DND-41 (cell line): ENCODE measurements around the gene HS2ST1.

Experiments used
- ATAC-seq: fragments of 200-7000 bp; cut with Tn5 transposase; 3 replicates; pipeline ENCODE4 v1.9.1; 2021; ENCODE audit warnings: low read depth; ENCODE audit not compliant: insufficient read depth
- DNase-seq: peaks from one replicate; pipeline ENCODE4 v3.0.0-alpha.2; 2020
- H2AFZ ChIP-seq: 2 replicates; pipeline ENCODE4 v1.6.0; 2012; ENCODE audit warnings: low read depth, low read length
- H3K27ac ChIP-seq: 2 replicates; pipeline ENCODE4 v1.5.1; 2012; ENCODE audit warnings: low read length, inconsistent platforms
- H3K27me3 ChIP-seq: fragments of 200-600 bp; sonication (generic); 2 replicates; pipeline ENCODE4 v1.6.0; 2012; ENCODE audit warnings: low read length, mild to moderate bottlenecking, inconsistent platforms; ENCODE audit not compliant: insufficient read depth, poor library complexity
- H3K36me3 ChIP-seq: 2 replicates; pipeline ENCODE4 v1.5.1; 2012; ENCODE audit warnings: low read length, inconsistent platforms; ENCODE audit not compliant: insufficient read depth
- H3K4me1 ChIP-seq: 2 replicates; pipeline ENCODE4 v1.5.1; 2012; ENCODE audit warnings: mild to moderate bottlenecking, low read length; ENCODE audit not compliant: insufficient read depth
- H3K4me2 ChIP-seq: 2 replicates; pipeline ENCODE4 v1.6.0; 2012; ENCODE audit warnings: mild to moderate bottlenecking, moderate library complexity, low read length, inconsistent platforms; ENCODE audit not compliant: insufficient read depth
- H3K4me3 ChIP-seq, 2 experiments: fragments of 200-600 bp in 1 of 2; shearing (Covaris generic) in 1 of 2; 2 replicates each; pipeline ENCODE4 v1.5.1; 2012 to 2016; ENCODE audit warnings: inconsistent platforms in 2 of 2, low read length in 2 of 2, mild to moderate bottlenecking in 2 of 2, low read depth in 1 of 2, moderate library complexity in 1 of 2
- H3K79me2 ChIP-seq: 2 replicates; pipeline ENCODE4 v1.6.0; 2012; ENCODE audit warnings: low read length, inconsistent platforms; ENCODE audit not compliant: insufficient read depth
- H3K9ac ChIP-seq: 2 replicates; pipeline ENCODE4 v1.6.0; 2012; ENCODE audit warnings: low read depth, mild to moderate bottlenecking, inconsistent platforms, low read length, moderate library complexity
- H3K9me3 ChIP-seq: 2 replicates; pipeline ENCODE4 v1.5.1; 2012; ENCODE audit warnings: low read length, moderate library complexity, mild to moderate bottlenecking, inconsistent platforms; ENCODE audit not compliant: insufficient read depth, severe bottlenecking
- H4K20me1 ChIP-seq: 2 replicates; pipeline ENCODE4 v1.6.0; 2012; ENCODE audit warnings: low read length; ENCODE audit not compliant: insufficient read depth
- EZH2 ChIP-seq: IDR thresholded peaks from 3 replicates; pipeline ENCODE4 v1.6.1; 2012; ENCODE audit warnings: borderline replicate concordance, low read depth, mild to moderate bottlenecking, moderate library complexity, low read length, inconsistent platforms; ENCODE audit not compliant: severe bottlenecking
- TF ChIP-seq, protein P1 (sequence below): IDR thresholded peaks from 2 replicates; pipeline ENCODE4 v1.5.1; 2012; ENCODE audit warnings: borderline replicate concordance, low read length, moderate library complexity, mild to moderate bottlenecking; ENCODE audit not compliant: poor library complexity, severe bottlenecking; ENCODE audit errors: extremely low read depth

The HS2ST1 gene

DNA sequence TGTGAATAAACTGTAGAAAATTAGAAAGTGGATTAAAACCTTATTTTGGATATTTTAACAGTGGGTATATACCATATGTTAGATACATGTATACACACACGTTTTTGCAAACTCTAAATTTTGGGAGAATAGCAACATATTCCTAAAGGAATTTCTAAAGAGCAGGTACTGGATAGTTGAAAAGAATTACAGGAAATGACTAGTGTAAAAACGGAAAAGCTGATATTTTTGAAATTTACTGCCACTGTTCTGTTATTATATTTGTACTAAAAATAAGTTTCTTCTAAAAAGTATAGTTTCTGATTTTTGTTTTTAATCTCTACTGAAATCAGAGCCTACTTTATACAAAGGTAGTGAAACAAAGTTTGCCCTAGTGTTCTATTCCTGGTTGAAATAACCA is 114.1 kb downstream of the HS2ST1 start:
- Histone ChIP-seq H3K27me3 (no peaks in the 10 kb centered on the region), H3K9ac (no peak overlapping the region), H2AFZ (no peak overlapping the region), H3K4me1 (no peaks in the 10 kb centered on the region), H3K9me3 (no peaks in the 10 kb centered on the region), H3K79me2 (peaks cover 6% of the 10 kb centered on the region; the same call in 1 of the 2 replicates), H3K36me3 (no peaks in the 10 kb centered on the region), H3K4me3 (no peak overlapping the region), H3K27ac (no peak overlapping the region), H3K4me2 (no peak overlapping the region), H4K20me1 (peaks cover 5% of the 10 kb centered on the region; the same call in 1 of the 2 replicates)
- no peak for TF ChIP-seq EZH2
- TF ChIP-seq, protein P1, sequence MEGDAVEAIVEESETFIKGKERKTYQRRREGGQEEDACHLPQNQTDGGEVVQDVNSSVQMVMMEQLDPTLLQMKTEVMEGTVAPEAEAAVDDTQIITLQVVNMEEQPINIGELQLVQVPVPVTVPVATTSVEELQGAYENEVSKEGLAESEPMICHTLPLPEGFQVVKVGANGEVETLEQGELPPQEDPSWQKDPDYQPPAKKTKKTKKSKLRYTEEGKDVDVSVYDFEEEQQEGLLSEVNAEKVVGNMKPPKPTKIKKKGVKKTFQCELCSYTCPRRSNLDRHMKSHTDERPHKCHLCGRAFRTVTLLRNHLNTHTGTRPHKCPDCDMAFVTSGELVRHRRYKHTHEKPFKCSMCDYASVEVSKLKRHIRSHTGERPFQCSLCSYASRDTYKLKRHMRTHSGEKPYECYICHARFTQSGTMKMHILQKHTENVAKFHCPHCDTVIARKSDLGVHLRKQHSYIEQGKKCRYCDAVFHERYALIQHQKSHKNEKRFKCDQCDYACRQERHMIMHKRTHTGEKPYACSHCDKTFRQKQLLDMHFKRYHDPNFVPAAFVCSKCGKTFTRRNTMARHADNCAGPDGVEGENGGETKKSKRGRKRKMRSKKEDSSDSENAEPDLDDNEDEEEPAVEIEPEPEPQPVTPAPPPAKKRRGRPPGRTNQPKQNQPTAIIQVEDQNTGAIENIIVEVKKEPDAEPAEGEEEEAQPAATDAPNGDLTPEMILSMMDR = no peak
- DNase-seq = no peak
- ATAC-seq = no peak

DNA sequence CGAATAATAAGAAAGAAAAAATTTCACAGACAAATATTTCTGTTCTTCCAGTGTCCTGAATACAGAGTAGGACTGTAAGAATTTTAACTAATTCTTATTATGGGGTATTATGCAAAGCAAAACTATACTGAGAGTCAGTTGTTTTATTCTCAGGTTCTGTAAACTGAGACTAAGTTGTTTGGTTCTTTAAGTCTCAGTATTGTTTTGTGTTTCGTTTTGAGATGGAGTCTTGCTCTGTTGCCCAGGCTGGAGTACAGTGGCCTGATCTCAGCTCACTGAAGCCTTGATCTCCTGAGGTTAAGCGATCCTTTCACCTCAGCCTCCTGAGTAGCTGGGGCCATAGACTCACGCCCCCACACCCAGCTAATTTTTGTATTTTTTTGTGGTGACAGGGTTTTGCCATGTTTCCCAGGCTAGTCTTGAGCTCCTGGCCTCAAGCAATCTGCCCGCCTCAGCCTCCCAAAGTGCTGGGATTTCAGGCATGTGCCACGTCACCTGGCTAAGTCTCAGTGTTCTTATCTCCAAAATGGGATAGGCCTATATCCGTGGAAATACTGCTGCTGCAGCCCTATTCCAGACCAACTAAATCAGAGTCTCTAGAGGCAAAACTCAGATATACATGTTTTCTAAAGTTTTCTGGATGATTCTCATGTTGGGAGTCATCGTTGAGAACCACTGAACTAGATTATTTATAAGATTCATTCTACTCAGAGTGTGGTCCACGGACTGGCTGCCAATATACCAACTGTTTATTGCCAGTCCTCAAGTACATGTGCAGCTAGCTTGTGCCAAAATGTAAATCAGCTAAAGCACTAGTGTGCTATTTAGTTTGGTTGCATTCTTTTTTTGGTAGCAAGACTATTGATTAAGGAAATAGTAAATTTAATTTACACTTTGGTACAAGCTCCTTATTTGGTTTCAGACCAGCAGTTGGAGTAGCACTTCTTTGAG is 116.6 kb downstream of the HS2ST1 start:
- Histone ChIP-seq H3K9me3 (no peaks in the 10 kb centered on the region), H3K4me2 (no peak overlapping the region), H3K9ac (no peak overlapping the region), H3K36me3 (no peaks in the 10 kb centered on the region), H3K27me3 (no peaks in the 10 kb centered on the region), H3K4me1 (no peaks in the 10 kb centered on the region), H4K20me1 (peaks cover 5% of the 10 kb centered on the region; the same call in 1 of the 2 replicates), H3K4me3 (no peak overlapping the region), H2AFZ (no peak overlapping the region), H3K79me2 (peaks cover 2% of the 10 kb centered on the region; the same call in 1 of the 2 replicates), H3K27ac (no peak overlapping the region)
- DNase-seq (no peak), ATAC-seq (no peak)
- TF ChIP-seq EZH2 = no peak
- TF ChIP-seq, protein P1 = no peak

DNA sequence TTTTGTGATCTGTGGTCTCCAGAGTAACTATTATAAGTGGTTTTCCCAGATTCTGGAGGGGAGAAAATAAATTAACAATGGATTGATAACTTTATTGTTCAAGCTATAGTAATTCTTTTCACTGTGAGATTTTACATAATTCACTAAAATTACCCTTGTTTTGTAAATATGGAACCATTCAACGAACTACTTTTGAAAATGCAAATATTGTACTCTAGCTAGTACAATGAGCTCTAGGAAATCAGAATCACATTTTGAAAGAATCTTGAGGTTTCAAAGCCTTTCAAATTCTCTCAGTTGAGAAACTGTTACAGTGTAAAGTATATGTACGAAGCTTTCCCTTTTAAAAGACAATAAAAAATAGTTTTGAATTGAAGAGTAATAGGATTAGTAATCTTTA is 119.9 kb downstream of the HS2ST1 start:
- Histone ChIP-seq H3K79me2 (no peaks in the 10 kb centered on the region), H4K20me1 (peaks cover 5% of the 10 kb centered on the region; the same call in 1 of the 2 replicates), H3K36me3 (no peaks in the 10 kb centered on the region), H3K9me3 (no peaks in the 10 kb centered on the region), H2AFZ (no peak overlapping the region), H3K4me2 (no peak overlapping the region), H3K27ac (no peak overlapping the region), H3K4me1 (no peaks in the 10 kb centered on the region), H3K27me3 (no peaks in the 10 kb centered on the region), H3K4me3 (no peak overlapping the region), H3K9ac (no peak overlapping the region)
- no peak for TF ChIP-seq EZH2
- TF ChIP-seq, protein P1 = no peak
- no peak for DNase-seq
- ATAC-seq = no peak
